Mesenchymal stem cell (in vitro differentiated cells and primary cell): ENCODE data around the gene CLDN4.
"Not testable (repeated sequence)": the region's sequence is repeated elsewhere in the genome, so short reads cannot be mapped to it uniquely, and the experiment has no call there.

Source experiments
- DNase-seq: peaks from one replicate; pipeline ENCODE4 v3.0.0-alpha.2; 2013
- H2AFZ ChIP-seq: one replicate; pipeline ENCODE4 v1.6.1; 2013; ENCODE audit warnings: low read depth, mild to moderate bottlenecking, control low read depth, inconsistent platforms, low read length, moderate library complexity
- H2AK5ac ChIP-seq: 2 replicates; pipeline ENCODE4 v1.6.1; 2013; ENCODE audit warnings: low read length, moderate library complexity, mild to moderate bottlenecking, inconsistent platforms; ENCODE audit not compliant: severe bottlenecking
- H2BK120ac ChIP-seq: one replicate; pipeline ENCODE4 v1.6.1; 2013; ENCODE audit warnings: low read depth, mild to moderate bottlenecking, inconsistent platforms, low read length, moderate library complexity
- H2BK12ac ChIP-seq, 2 experiments: one replicate each; pipeline ENCODE4 v1.6.1; 2013; ENCODE audit warnings: inconsistent platforms in 2 of 2, low read length in 2 of 2, mild to moderate bottlenecking in 2 of 2, moderate library complexity in 2 of 2, control low read depth in 1 of 2
- H2BK15ac ChIP-seq: one replicate; pipeline ENCODE4 v1.6.1; 2013; ENCODE audit warnings: mild to moderate bottlenecking, low read depth, inconsistent platforms; ENCODE audit not compliant: poor library complexity, severe bottlenecking
- H2BK5ac ChIP-seq: 2 replicates; pipeline ENCODE4 v1.6.1; 2013; ENCODE audit warnings: low read depth, mild to moderate bottlenecking, low read length, control low read depth, inconsistent platforms; ENCODE audit not compliant: poor library complexity, severe bottlenecking
- H3K14ac ChIP-seq, 2 experiments: one replicate each; pipeline ENCODE4 v1.6.1; 2013; ENCODE audit warnings: inconsistent platforms in 2 of 2, low read length in 2 of 2, control low read depth in 1 of 2, mild to moderate bottlenecking in 1 of 2, moderate library complexity in 1 of 2
- H3K18ac ChIP-seq, 2 experiments: one replicate each; pipeline ENCODE4 v1.6.1; 2013; ENCODE audit warnings: inconsistent platforms in 2 of 2, low read length in 2 of 2, control low read depth in 1 of 2, low read depth in 1 of 2, mild to moderate bottlenecking in 1 of 2
- H3K23ac ChIP-seq, 2 experiments: one replicate each; pipeline ENCODE4 v1.6.1; 2013; ENCODE audit warnings: inconsistent platforms in 2 of 2, low read length in 2 of 2, mild to moderate bottlenecking in 2 of 2, moderate library complexity in 2 of 2, control low read depth in 1 of 2
- H3K27ac ChIP-seq: 2 replicates; pipeline ENCODE4 v1.5.1; 2013; ENCODE audit warnings: mild to moderate bottlenecking, moderate library complexity, low read length, control low read depth, inconsistent platforms; ENCODE audit not compliant: poor library complexity, severe bottlenecking
- H3K27me3 ChIP-seq, 2 experiments: 2 replicates each; pipeline versions ENCODE4 v1.6.1 to v1.7.0; 2013; ENCODE audit warnings: low read length in 2 of 2, mild to moderate bottlenecking in 2 of 2, moderate library complexity in 2 of 2, control low read depth in 1 of 2, inconsistent platforms in 1 of 2; ENCODE audit not compliant: control insufficient read depth in 1 of 2, insufficient read depth in 1 of 2
- H3K36me3 ChIP-seq, 2 experiments: 2 replicates each; pipeline versions ENCODE4 v1.6.1 to v1.7.0; 2013; ENCODE audit warnings: low read length in 2 of 2, control low read depth in 1 of 2, inconsistent platforms in 1 of 2, low read depth in 1 of 2, mild to moderate bottlenecking in 1 of 2; ENCODE audit not compliant: insufficient read depth in 2 of 2, control insufficient read depth in 1 of 2
- H3K4ac ChIP-seq, 2 experiments: one replicate each; pipeline ENCODE4 v1.6.1; 2013; ENCODE audit warnings: inconsistent platforms in 2 of 2, low read length in 2 of 2, mild to moderate bottlenecking in 2 of 2, moderate library complexity in 2 of 2, control low read depth in 1 of 2, low read depth in 1 of 2
- H3K4me1 ChIP-seq: 2 replicates; pipeline ENCODE4 v1.6.1; 2013; ENCODE audit warnings: low read depth, low read length, control low read depth; ENCODE audit not compliant: control insufficient read depth, insufficient read depth
- H3K4me2 ChIP-seq: 2 replicates; pipeline ENCODE4 v1.6.1; 2013; ENCODE audit warnings: low read length, mild to moderate bottlenecking, inconsistent platforms; ENCODE audit not compliant: poor library complexity, severe bottlenecking
- H3K4me3 ChIP-seq, 2 experiments: 2 replicates each; pipeline versions ENCODE4 v1.5.1 to v1.7.0; 2013; ENCODE audit warnings: low read length in 2 of 2, mild to moderate bottlenecking in 2 of 2, control low read depth in 1 of 2, low read depth in 1 of 2; ENCODE audit not compliant: insufficient read depth in 1 of 2
- H3K79me1 ChIP-seq: replicated peaks from 2 replicates; pipeline ENCODE4 v1.6.1; 2013; ENCODE audit warnings: mild to moderate bottlenecking, control low read depth, low read length, inconsistent platforms; ENCODE audit not compliant: poor library complexity, severe bottlenecking
- H3K9ac ChIP-seq: 2 replicates; pipeline ENCODE4 v1.7.0; 2013; ENCODE audit warnings: mild to moderate bottlenecking, low read length, moderate library complexity
- H3K9me3 ChIP-seq: 2 replicates; pipeline ENCODE4 v1.7.0; 2013; ENCODE audit warnings: mild to moderate bottlenecking, low read length; ENCODE audit not compliant: control insufficient read depth
- H4K8ac ChIP-seq: one replicate; pipeline ENCODE4 v1.6.1; 2013; ENCODE audit warnings: inconsistent platforms, mild to moderate bottlenecking, low read length, moderate library complexity
- H4K91ac ChIP-seq: one replicate; pipeline ENCODE4 v1.6.1; 2013; ENCODE audit warnings: mild to moderate bottlenecking, low read length, inconsistent platforms
- WGBS: methylation state at CpG from one replicate; pipeline ENCODE4 v1.1.7; 2013; ENCODE audit warnings: mixed read lengths; 5-methylcytosine and 5-hydroxymethylcytosine counted together

CLDN4 gene

GRCh38 chr7:73791170-73791690, 39.6 kb upstream of the CLDN4 start:
- H3K27ac ChIP-seq, H2BK15ac ChIP-seq, H4K91ac ChIP-seq, H3K9ac ChIP-seq, H3K79me1 ChIP-seq, H2AK5ac ChIP-seq, H2BK120ac ChIP-seq, H3K4me3 ChIP-seq, DNase-seq, H3K4me1 ChIP-seq, H3K9me3 ChIP-seq, H3K14ac ChIP-seq, H3K27me3 ChIP-seq, H3K36me3 ChIP-seq, H2BK5ac ChIP-seq, H2BK12ac ChIP-seq, H3K23ac ChIP-seq, H3K4ac ChIP-seq, H2AFZ ChIP-seq, H3K4me2 ChIP-seq, H3K18ac ChIP-seq, H4K8ac ChIP-seq: not testable (repeated sequence)
- WGBS: 85% methylated on average over 7 of the region's 7 CpGs

GRCh38 chr7:73795188-73795587, 35.6 kb upstream of the CLDN4 start:
- not testable (repeated sequence) for H3K27me3 ChIP-seq, H2BK15ac ChIP-seq

GRCh38 chr7:73796656-73797055, 34.1 kb upstream of the CLDN4 start:
- H2BK5ac ChIP-seq, H3K4ac ChIP-seq, H3K14ac ChIP-seq, H3K4me3 ChIP-seq, H3K4me1 ChIP-seq, H2BK120ac ChIP-seq, H3K36me3 ChIP-seq, H2BK15ac ChIP-seq, H3K18ac ChIP-seq, H3K23ac ChIP-seq, H3K9me3 ChIP-seq, H2AK5ac ChIP-seq, H4K91ac ChIP-seq, H2BK12ac ChIP-seq, DNase-seq, H3K27me3 ChIP-seq, H3K27ac ChIP-seq, H3K4me2 ChIP-seq, H4K8ac ChIP-seq, H2AFZ ChIP-seq, H3K9ac ChIP-seq, H3K79me1 ChIP-seq: not testable (repeated sequence)
- WGBS: 57% methylated on average over 2 of the region's 6 CpGs

More at GRCh38 chr7:73795188-73795587, 35.6 kb upstream of the CLDN4 start:
- not testable (repeated sequence) for H3K27ac ChIP-seq, H2BK12ac ChIP-seq, H3K18ac ChIP-seq, H2AK5ac ChIP-seq, H4K8ac ChIP-seq, H2AFZ ChIP-seq, DNase-seq, H2BK5ac ChIP-seq, H3K4me1 ChIP-seq, H4K91ac ChIP-seq, H3K14ac ChIP-seq, H3K36me3 ChIP-seq, H3K4me3 ChIP-seq, H3K4ac ChIP-seq, H3K23ac ChIP-seq, H3K4me2 ChIP-seq, H3K9ac ChIP-seq, H3K79me1 ChIP-seq, H3K9me3 ChIP-seq, H2BK120ac ChIP-seq

- not testable (repeated sequence) for H3K79me1 ChIP-seq, H3K27me3 ChIP-seq, H3K27ac ChIP-seq, H2BK120ac ChIP-seq, H4K8ac ChIP-seq, H3K4ac ChIP-seq, H3K14ac ChIP-seq, H4K91ac ChIP-seq, H2BK5ac ChIP-seq, H2BK12ac ChIP-seq, H2AK5ac ChIP-seq, H3K23ac ChIP-seq, H3K4me2 ChIP-seq, H2BK15ac ChIP-seq, H3K36me3 ChIP-seq, DNase-seq, H3K9ac ChIP-seq, H3K4me3 ChIP-seq, H3K18ac ChIP-seq, H2AFZ ChIP-seq, H3K4me1 ChIP-seq, H3K9me3 ChIP-seq
- 96% methylated on average over 5 of the region's 34 CpGs for WGBS
Measured at GRCh38 chr7:73797176-73797575, 33.6 kb upstream of the CLDN4 start.
